ENCODE data around the gene RAPGEF3. TPM values are rescaled to one million over a fixed set of nuclear protein-coding genes. Genes with fewer than 3 reads are reported as not detected.

RAPGEF3 gene
- total RNA-seq, 2 experiments from 2014 or later = 1.5 to 1.6 TPM

GRCh38 chr12:47779301-47779942 lies 20.7 kb upstream of the RAPGEF3 start:
- intact Hi-C loops (cut with micrococcal nuclease) = loop anchor here (1.0 to 5.0 kb wide), 5 partner anchors 37 to 184 kb away; partner anchors contain the start of gene TMEM106C
- CTCF ChIA-PET = interaction anchor here (0.6 to 20.0 kb wide), 12 partner anchors 10 to 404 kb away, joined by 3 to 728 read pairs (median 10); partner anchors contain the start of gene CCDC184

GRCh38 chr12:47778881-47779280 lies 20.2 kb upstream of the RAPGEF3 start:
- H3K4me3 Mint-ChIP-seq = no peak overlapping the region
- DNase-seq = no peak
- H3K36me3 Mint-ChIP-seq (ENCODE audit: low read depth) = no peaks in the 10 kb centered on the region
- H3K27me3 Mint-ChIP-seq (ENCODE audit: low read depth) = no peaks in the 10 kb centered on the region
- CTCF ChIA-PET = interaction anchor here (0.6 to 20.0 kb wide), 11 partner anchors 11 to 160 kb away, joined by 3 to 728 read pairs (median 10); no protein-coding TSS in a partner anchor
- no peaks in the 10 kb centered on the region for H3K9me3 Mint-ChIP-seq
- H3K27ac Mint-ChIP-seq = no peak overlapping the region
- H3K4me1 Mint-ChIP-seq (ENCODE audit: low read depth) = peaks cover 35% of the 10 kb centered on the region
- intact Hi-C loops (cut with micrococcal nuclease) = loop anchor here (1.0 to 5.0 kb wide), 5 partner anchors 37 to 184 kb away; partner anchors contain the start of gene TMEM106C

More at GRCh38 chr12:47779301-47779942, 20.7 kb upstream of the RAPGEF3 start:
- no peaks in the 10 kb centered on the region for H3K9me3 Mint-ChIP-seq
- H3K4me1 Mint-ChIP-seq (ENCODE audit: low read depth) = peaks cover 30% of the 10 kb centered on the region
- H3K4me3 Mint-ChIP-seq = no peak overlapping the region
- no peaks in the 10 kb centered on the region for H3K27me3 Mint-ChIP-seq (ENCODE audit: low read depth)
- H3K36me3 Mint-ChIP-seq (ENCODE audit: low read depth) = peaks cover under 1% of the 10 kb centered on the region
- H3K27ac Mint-ChIP-seq = peak overlapping the region; percentile 18
- DNase-seq = peak; percentile 97

GRCh38 chr12:47777741-47778558 lies 19.3 kb upstream of the RAPGEF3 start:
- no peak overlapping the region for H3K4me3 Mint-ChIP-seq
- H3K9me3 Mint-ChIP-seq = no peaks in the 10 kb centered on the region
- no peaks in the 10 kb centered on the region for H3K27me3 Mint-ChIP-seq (ENCODE audit: low read depth)
- H3K36me3 Mint-ChIP-seq (ENCODE audit: low read depth) = no peaks in the 10 kb centered on the region
- no peak for DNase-seq
- intact Hi-C loops (cut with micrococcal nuclease) = loop anchor here (5.0 kb wide), 1 partner anchor 126 kb away; no protein-coding TSS in a partner anchor
- CTCF ChIA-PET = interaction anchor here (0.6 to 20.0 kb wide), 13 partner anchors 8 to 111 kb away, joined by 3 to 728 read pairs (median 10); partner anchors contain the start of gene ENDOU
- H3K4me1 Mint-ChIP-seq (ENCODE audit: low read depth) = peaks cover 35% of the 10 kb centered on the region
- no peak overlapping the region for H3K27ac Mint-ChIP-seq

GRCh38 chr12:47777151-47777550 lies 18.5 kb upstream of the RAPGEF3 start:
- H3K27me3 Mint-ChIP-seq (ENCODE audit: low read depth) = no peaks in the 10 kb centered on the region
- no peaks in the 10 kb centered on the region for H3K36me3 Mint-ChIP-seq (ENCODE audit: low read depth)
- H3K4me1 Mint-ChIP-seq (ENCODE audit: low read depth) = peaks cover 35% of the 10 kb centered on the region
- CTCF ChIA-PET = interaction anchor here (0.6 to 20.0 kb wide), 12 partner anchors 9 to 61 kb away, joined by 3 to 728 read pairs (median 7); partner anchors contain the start of gene ENDOU
- no peak overlapping the region for H3K27ac Mint-ChIP-seq
- DNase-seq = no peak
- H3K4me3 Mint-ChIP-seq = no peak overlapping the region
- no peaks in the 10 kb centered on the region for H3K9me3 Mint-ChIP-seq
- intact Hi-C loops (cut with micrococcal nuclease) = loop anchor here (5.0 kb wide), 1 partner anchor 125 kb away; no protein-coding TSS in a partner anchor

GRCh38 chr12:47776471-47777143 lies 17.9 kb upstream of the RAPGEF3 start:
- Mint-ChIP-seq H3K27ac (no peak overlapping the region), H3K27me3 (ENCODE audit: low read depth) (no peaks in the 10 kb centered on the region), H3K36me3 (ENCODE audit: low read depth) (no peaks in the 10 kb centered on the region), H3K4me1 (ENCODE audit: low read depth) (peaks cover 35% of the 10 kb centered on the region), H3K4me3 (no peak overlapping the region), H3K9me3 (no peaks in the 10 kb centered on the region)
- CTCF ChIA-PET = interaction anchor here (0.8 to 20.0 kb wide), 13 partner anchors 8 to 61 kb away, joined by 3 to 728 read pairs (median 7); partner anchors contain the start of genes ENDOU and RAPGEF3
- DNase-seq = no peak
- intact Hi-C loops (cut with micrococcal nuclease) = loop anchor here (5.0 kb wide), 1 partner anchor 124 kb away; no protein-coding TSS in a partner anchor

- CTCF ChIA-PET = interaction anchor here (0.6 to 20.0 kb wide), 11 partner anchors 7 to 1831 kb away, joined by 3 to 728 read pairs (median 7); partner anchors contain the start of genes ENDOU, RAPGEF3 and RPAP3
- no peaks in the 10 kb centered on the region for H3K36me3 Mint-ChIP-seq (ENCODE audit: low read depth)
- no peaks in the 10 kb centered on the region for H3K27me3 Mint-ChIP-seq (ENCODE audit: low read depth)
- no peaks in the 10 kb centered on the region for H3K9me3 Mint-ChIP-seq
- peaks cover 35% of the 10 kb centered on the region for H3K4me1 Mint-ChIP-seq (ENCODE audit: low read depth)
- H3K27ac Mint-ChIP-seq = peak overlapping the region; percentile 5
- no peak for DNase-seq
- H3K4me3 Mint-ChIP-seq = no peak overlapping the region
- intact Hi-C loops (cut with micrococcal nuclease) = loop anchor here (5.0 kb wide), 1 partner anchor 123 kb away; no protein-coding TSS in a partner anchor
Observed at GRCh38 chr12:47775100-47775911, 16.6 kb upstream of the RAPGEF3 start.

- Mint-ChIP-seq H3K27ac (no peak overlapping the region), H3K4me3 (peak overlapping the region; percentile 90), H3K9me3 (no peaks in the 10 kb centered on the region), H3K4me1 (ENCODE audit: low read depth) (peaks cover 35% of the 10 kb centered on the region), H3K27me3 (ENCODE audit: low read depth) (no peaks in the 10 kb centered on the region), H3K36me3 (ENCODE audit: low read depth) (no peaks in the 10 kb centered on the region)
- CTCF ChIA-PET = interaction anchor here (0.6 to 20.0 kb wide), 11 partner anchors 6 to 1831 kb away, joined by 3 to 728 read pairs (median 6); partner anchors contain the start of gene ENDOU
- intact Hi-C loops (cut with micrococcal nuclease) = loop anchor here (5.0 kb wide), 1 partner anchor 122 kb away; no protein-coding TSS in a partner anchor
- no peak for DNase-seq
Observed at GRCh38 chr12:47774663-47775062, 16.0 kb upstream of the RAPGEF3 start.

GRCh38 chr12:47773858-47774580 lies 15.3 kb upstream of the RAPGEF3 start:
- Mint-ChIP-seq H3K36me3 (ENCODE audit: low read depth) (no peaks in the 10 kb centered on the region), H3K4me3 (peak overlapping the region; percentile 90), H3K27me3 (ENCODE audit: low read depth) (no peaks in the 10 kb centered on the region), H3K9me3 (no peaks in the 10 kb centered on the region), H3K4me1 (ENCODE audit: low read depth) (peaks cover 30% of the 10 kb centered on the region), H3K27ac (no peak overlapping the region)
- DNase-seq = no peak
- CTCF ChIA-PET = interaction anchor here (1.1 to 20.0 kb wide), 11 partner anchors 14 to 63 kb away, joined by 3 to 728 read pairs (median 7); no protein-coding TSS in a partner anchor
- intact Hi-C loops (cut with micrococcal nuclease) = loop anchor here (1.0 to 2.0 kb wide), 2 partner anchors 34 to 67 kb away; partner anchors contain the start of gene RPAP3

- Mint-ChIP-seq H3K27me3 (ENCODE audit: low read depth) (no peaks in the 10 kb centered on the region), H3K9me3 (no peaks in the 10 kb centered on the region), H3K4me3 (peak within 1 kb of the TSS; percentile 90), H3K36me3 (ENCODE audit: low read depth) (no peaks in the 10 kb centered on the region), H3K4me1 (ENCODE audit: low read depth) (peaks cover 28% of the 10 kb centered on the region), H3K27ac (peak within 1 kb of the TSS; percentile 13)
- peak; percentile 79 for DNase-seq
- CTCF ChIA-PET = interaction anchor here (0.9 to 20.0 kb wide), 16 partner anchors 9 to 122 kb away, joined by 3 to 728 read pairs (median 5); no protein-coding TSS in a partner anchor
- intact Hi-C loops (cut with micrococcal nuclease) = loop anchor here (1.0 to 2.0 kb wide), 2 partner anchors 35 to 66 kb away; partner anchors contain the start of gene RPAP3
Observed at GRCh38 chr12:47773062-47773857, 14.6 kb upstream of the RAPGEF3 start, which contains the start of gene SLC48A1. Gene SLC48A1, plus strand, starts transcription at chr12:47773238. Its CDS starts 67 bp downstream, at chr12:47773305.
